PC-3 (cell line): ENCODE measurements around the gene YIF1A.

ENCODE experiments used
- EZH2 ChIP-seq: fragments of 300-600 bp; sonication (generic); IDR thresholded peaks from one replicate; pipeline ENCODE4 v1.6.1; 2017; ENCODE audit warnings: antibody characterized with exemption, mild to moderate bottlenecking, low read length; ENCODE audit not compliant: unreplicated experiment
- EZH2phosphoT487 ChIP-seq: fragments of 300-600 bp; sonication (generic); IDR thresholded peaks from 2 replicates; pipeline ENCODE4 v1.6.1; 2018; ENCODE audit warnings: mild to moderate bottlenecking, antibody characterized with exemption, low read length, borderline replicate concordance
- TF ChIP-seq, protein P1 (sequence below): fragments of 300-600 bp; sonication (generic); conservative IDR thresholded peaks from 2 replicates; pipeline ENCODE4 v1.5.1; 2017; ENCODE audit warnings: antibody characterized with exemption, low read depth, mild to moderate bottlenecking, low read length

DNA sequence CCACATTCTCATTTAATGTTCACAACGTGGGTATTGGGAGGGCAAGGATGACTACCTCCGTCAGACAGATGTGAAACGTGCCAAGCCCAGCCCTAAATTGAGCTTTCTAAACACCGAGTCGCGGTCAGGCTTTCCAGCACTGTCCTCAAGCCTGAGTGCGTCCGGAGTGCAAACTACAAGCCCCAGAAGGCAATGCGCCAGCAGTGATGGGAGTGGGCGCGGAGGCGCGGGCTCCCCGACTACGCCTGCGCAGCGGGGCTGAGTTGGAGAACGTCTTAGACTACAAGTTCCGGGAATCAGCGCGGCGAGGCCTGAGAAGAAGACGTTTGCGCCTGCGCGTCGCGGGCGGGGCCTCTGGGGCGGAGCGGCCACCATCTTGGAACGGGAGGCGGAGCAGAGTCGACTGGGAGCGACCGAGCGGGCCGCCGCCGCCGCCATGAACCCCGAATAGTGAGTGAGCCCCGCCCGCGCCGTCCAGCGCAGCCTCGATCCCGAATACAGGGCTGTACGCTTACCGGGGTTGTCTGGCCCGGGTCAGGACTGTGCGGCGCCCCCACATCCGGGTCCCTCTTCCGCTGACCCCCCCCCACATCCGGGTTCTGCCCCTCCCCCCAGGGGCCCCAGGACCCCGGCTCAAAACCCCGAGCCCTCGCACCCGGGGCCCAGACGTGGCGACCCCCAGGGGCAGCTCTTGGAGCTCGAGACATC, 20.5 kb downstream of the YIF1A start, which contains the start of gene RAB1B:
- TF ChIP-seq, protein P1, sequence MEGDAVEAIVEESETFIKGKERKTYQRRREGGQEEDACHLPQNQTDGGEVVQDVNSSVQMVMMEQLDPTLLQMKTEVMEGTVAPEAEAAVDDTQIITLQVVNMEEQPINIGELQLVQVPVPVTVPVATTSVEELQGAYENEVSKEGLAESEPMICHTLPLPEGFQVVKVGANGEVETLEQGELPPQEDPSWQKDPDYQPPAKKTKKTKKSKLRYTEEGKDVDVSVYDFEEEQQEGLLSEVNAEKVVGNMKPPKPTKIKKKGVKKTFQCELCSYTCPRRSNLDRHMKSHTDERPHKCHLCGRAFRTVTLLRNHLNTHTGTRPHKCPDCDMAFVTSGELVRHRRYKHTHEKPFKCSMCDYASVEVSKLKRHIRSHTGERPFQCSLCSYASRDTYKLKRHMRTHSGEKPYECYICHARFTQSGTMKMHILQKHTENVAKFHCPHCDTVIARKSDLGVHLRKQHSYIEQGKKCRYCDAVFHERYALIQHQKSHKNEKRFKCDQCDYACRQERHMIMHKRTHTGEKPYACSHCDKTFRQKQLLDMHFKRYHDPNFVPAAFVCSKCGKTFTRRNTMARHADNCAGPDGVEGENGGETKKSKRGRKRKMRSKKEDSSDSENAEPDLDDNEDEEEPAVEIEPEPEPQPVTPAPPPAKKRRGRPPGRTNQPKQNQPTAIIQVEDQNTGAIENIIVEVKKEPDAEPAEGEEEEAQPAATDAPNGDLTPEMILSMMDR, result no peak
- no peak for TF ChIP-seq EZH2
- TF ChIP-seq EZH2phosphoT487, result no peak
